H1 (cell line): ENCODE results near the gene RXFP4.

Experiments used
- BRCA1 ChIP-seq: IDR thresholded peaks from 2 replicates; pipeline ENCODE4 v1.6.1; 2012; ENCODE audit warnings: low read depth, low read length, improper control_type of control experiment
- MAFK ChIP-seq: IDR thresholded peaks from 2 replicates; pipeline ENCODE4 v1.6.1; 2012; ENCODE audit warnings: low read depth, mild to moderate bottlenecking, improper control_type of control experiment, low read length
- POLR2A ChIP-seq, 2 experiments: IDR thresholded peaks; 1 replicate in 1 of 2; 2 replicates in 1 of 2; pipeline ENCODE4 v1.6.1; 2011; ENCODE audit warnings: low read depth in 2 of 2, low read length in 2 of 2, mild to moderate bottlenecking in 2 of 2; ENCODE audit errors: control extremely low read depth in 1 of 2
- POLR2AphosphoS5 ChIP-seq: IDR thresholded peaks from 2 replicates; pipeline ENCODE4 v1.6.1; 2011; ENCODE audit warnings: low read depth, low read length
- SP1 ChIP-seq: IDR thresholded peaks from 2 replicates; pipeline ENCODE4 v1.6.1; 2011; ENCODE audit warnings: low read depth, low read length
- TCF12 ChIP-seq: IDR thresholded peaks from 2 replicates; pipeline ENCODE4 v1.6.1; 2011; ENCODE audit warnings: low read depth, mild to moderate bottlenecking, low read length
- ZNF274 ChIP-seq: IDR thresholded peaks from 2 replicates; pipeline ENCODE4 v1.7.0; 2012; ENCODE audit warnings: low read length, borderline replicate concordance; ENCODE audit errors: extremely low read depth
- TF ChIP-seq, protein P1 (sequence below), 3 experiments: IDR thresholded peaks; 1 replicate in 2 of 3; 2 replicates in 1 of 3; pipeline versions ENCODE4 v1.5.1 to v1.6.1; 2011; ENCODE audit warnings: low read length in 3 of 3, mild to moderate bottlenecking in 3 of 3, inconsistent platforms in 2 of 3, low read depth in 1 of 3, moderate library complexity in 1 of 3; ENCODE audit not compliant: insufficient read depth in 1 of 3; ENCODE audit errors: control extremely low read depth in 1 of 3

- TF ChIP-seq POLR2AphosphoS5 (no peak), POLR2A (IDR thresholded peaks at IDR 0.05; ENCODE audit: control extremely low read depth in 1 of 2, low read depth in 2 of 2, low read length in 2 of 2) (no peak), BRCA1 (no peak), ZNF274 (no peak), TCF12 (no peak), SP1 (no peak), MAFK (no peak)
- TF ChIP-seq, protein P1, sequence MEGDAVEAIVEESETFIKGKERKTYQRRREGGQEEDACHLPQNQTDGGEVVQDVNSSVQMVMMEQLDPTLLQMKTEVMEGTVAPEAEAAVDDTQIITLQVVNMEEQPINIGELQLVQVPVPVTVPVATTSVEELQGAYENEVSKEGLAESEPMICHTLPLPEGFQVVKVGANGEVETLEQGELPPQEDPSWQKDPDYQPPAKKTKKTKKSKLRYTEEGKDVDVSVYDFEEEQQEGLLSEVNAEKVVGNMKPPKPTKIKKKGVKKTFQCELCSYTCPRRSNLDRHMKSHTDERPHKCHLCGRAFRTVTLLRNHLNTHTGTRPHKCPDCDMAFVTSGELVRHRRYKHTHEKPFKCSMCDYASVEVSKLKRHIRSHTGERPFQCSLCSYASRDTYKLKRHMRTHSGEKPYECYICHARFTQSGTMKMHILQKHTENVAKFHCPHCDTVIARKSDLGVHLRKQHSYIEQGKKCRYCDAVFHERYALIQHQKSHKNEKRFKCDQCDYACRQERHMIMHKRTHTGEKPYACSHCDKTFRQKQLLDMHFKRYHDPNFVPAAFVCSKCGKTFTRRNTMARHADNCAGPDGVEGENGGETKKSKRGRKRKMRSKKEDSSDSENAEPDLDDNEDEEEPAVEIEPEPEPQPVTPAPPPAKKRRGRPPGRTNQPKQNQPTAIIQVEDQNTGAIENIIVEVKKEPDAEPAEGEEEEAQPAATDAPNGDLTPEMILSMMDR (IDR thresholded peaks at IDR 0.05; ENCODE audit: control extremely low read depth in 1 of 3, insufficient read depth in 1 of 3, low read depth in 1 of 3, low read length in 3 of 3), result no peak
Measured at GRCh38 chr1:155944444-155944799, 3.0 kb downstream of the RXFP4 start.
